Keratinocyte (primary cell): ENCODE results near the gene SS18L1. TPM values are rescaled to one million over a fixed set of nuclear protein-coding genes. Genes with fewer than 3 reads are reported as not detected.

Experiments used
- DNase-seq: peaks from one replicate; pipeline ENCODE4 v3.0.0-alpha.2; 2011; ENCODE audit warnings: low read depth, missing footprints, low spot score
- FAIRE-seq: peaks from 2 replicates; lab custom pipeline; 2011; peaks lifted over from hg19 to GRCh38; lab: Jason Lieb, UNC
- H2AFZ ChIP-seq: 2 replicates; pipeline ENCODE4 v1.6.0; 2012; ENCODE audit warnings: low read length, control low read depth, inconsistent platforms; ENCODE audit not compliant: control insufficient read depth
- H3K27ac ChIP-seq: 2 replicates; pipeline ENCODE4 v1.5.1; 2011; ENCODE audit warnings: low read length; ENCODE audit not compliant: control insufficient read depth, insufficient read depth
- H3K27me3 ChIP-seq: 3 replicates; pipeline ENCODE4 v1.6.0; 2011; ENCODE audit warnings: low read length; ENCODE audit not compliant: control insufficient read depth, insufficient read depth; ENCODE audit errors: extremely low read depth
- H3K36me3 ChIP-seq, 2 experiments: 2 replicates in 1 of 2; 3 replicates in 1 of 2; pipeline ENCODE4 v1.5.1; 2011; ENCODE audit warnings: low read length in 2 of 2, mild to moderate bottlenecking in 1 of 2; ENCODE audit not compliant: control insufficient read depth in 2 of 2, insufficient read depth in 2 of 2; ENCODE audit errors: extremely low read depth in 1 of 2
- H3K4me1 ChIP-seq: 3 replicates; pipeline ENCODE4 v1.5.1; 2011; ENCODE audit warnings: low read length; ENCODE audit not compliant: control insufficient read depth, insufficient read depth; ENCODE audit errors: extremely low read depth
- H3K4me2 ChIP-seq: 3 replicates; pipeline ENCODE4 v1.6.0; 2011; ENCODE audit warnings: low read depth, low read length; ENCODE audit not compliant: control insufficient read depth, insufficient read depth; ENCODE audit errors: extremely low read depth
- H3K4me3 ChIP-seq, 3 experiments: fragments of 200-600 bp in 1 of 3; sonication (generic) in 1 of 3; 2 replicates in 2 of 3; 3 replicates in 1 of 3; pipeline ENCODE4 v1.5.1; 2011 to 2016; ENCODE audit warnings: low read length in 3 of 3, mild to moderate bottlenecking in 3 of 3, control low read depth in 2 of 3, inconsistent platforms in 1 of 3, low read depth in 1 of 3, mixed read lengths in 1 of 3, mixed run types in 1 of 3, moderate library complexity in 1 of 3; ENCODE audit not compliant: control insufficient read depth in 2 of 3, insufficient read depth in 2 of 3; ENCODE audit errors: extremely low read depth in 1 of 3
- H3K79me2 ChIP-seq: 2 replicates; pipeline ENCODE4 v1.6.0; 2012; ENCODE audit warnings: low read length; ENCODE audit not compliant: control insufficient read depth, insufficient read depth
- H3K9ac ChIP-seq: 3 replicates; pipeline ENCODE4 v1.6.0; 2011; ENCODE audit warnings: low read length; ENCODE audit not compliant: control insufficient read depth, insufficient read depth; ENCODE audit errors: extremely low read depth
- H3K9me1 ChIP-seq: 3 replicates; pipeline ENCODE4 v1.6.0; 2011; ENCODE audit warnings: low read length; ENCODE audit not compliant: control insufficient read depth, insufficient read depth; ENCODE audit errors: extremely low read depth
- H3K9me3 ChIP-seq: 2 replicates; pipeline ENCODE4 v1.5.1; 2012; ENCODE audit warnings: low read depth, low read length; ENCODE audit not compliant: control insufficient read depth
- H4K20me1 ChIP-seq: 3 replicates; pipeline ENCODE4 v1.6.0; 2011; ENCODE audit warnings: low read length; ENCODE audit not compliant: control insufficient read depth, insufficient read depth; ENCODE audit errors: extremely low read depth
- CTCF ChIP-seq, 3 experiments: IDR thresholded peaks in 1 of 3; conservative IDR thresholded peaks in 1 of 3; optimal IDR thresholded peaks in 1 of 3; 2 replicates in 2 of 3; 3 replicates in 1 of 3; pipeline versions ENCODE3 to v1.5.1; 2011; ENCODE audit warnings: low read length in 3 of 3, mild to moderate bottlenecking in 3 of 3, moderate library complexity in 2 of 3, control low read depth in 1 of 3, inconsistent platforms in 1 of 3; ENCODE audit not compliant: insufficient read depth in 2 of 3; ENCODE audit errors: extremely low read depth in 1 of 3
- EZH2 ChIP-seq: IDR thresholded peaks from one replicate; pipeline ENCODE4 v1.6.1; 2012; ENCODE audit warnings: inconsistent platforms, mild to moderate bottlenecking, low read length, moderate library complexity
- dilution Hi-C: fragments of 300-500 bp; cut with MboI; formaldehyde crosslinking; loops from one replicate; pipeline ENCODE4 v1.7.0; 2020; ENCODE audit warnings: low sequenced_read_pairs; ENCODE audit not compliant: extremely low pct_ligation_motif_present
- polyA plus RNA-seq, 5 experiments: library from polyadenylated mRNA; depleted of rRNA in 3 of 5; stranded (reverse) in 3 of 5; stranded (forward) in 1 of 5; unstranded in 1 of 5; fragments of >200 nt; gene quantifications; 1 replicate in 1 of 5; 2 replicates in 3 of 5; 3 replicates in 1 of 5; pipeline versions ENCODE4 v1.2.1 to v1.2.3, GENCODE V29; 2011 to 2012; ENCODE audit warnings: missing spikeins in 2 of 5, low read depth in 1 of 5, low replicate concordance in 1 of 5

SS18L1 gene
- polyA plus RNA-seq, 1 donor (not counting 4 experiments of a cell fraction or from before 2014, with no cell fraction given): 9.4 TPM

- no peak for FAIRE-seq
- Histone ChIP-seq H3K4me3 (no peak overlapping the region), H3K9ac (no peak overlapping the region), H2AFZ (no peak overlapping the region), H3K27ac (no peak overlapping the region), H3K79me2 (no peaks in the 10 kb centered on the region), H4K20me1 (peaks cover 12% of the 10 kb centered on the region), H3K4me1 (peaks cover 9% of the 10 kb centered on the region), H3K27me3 (peaks cover 52% of the 10 kb centered on the region), H3K9me3 (no peaks in the 10 kb centered on the region), H3K9me1 (no peaks in the 10 kb centered on the region), H3K36me3 (no peaks in the 10 kb centered on the region), H3K4me2 (no peak overlapping the region)
- dilution Hi-C loops: no loop called here
- DNase-seq: no peak
- TF ChIP-seq EZH2: no peak
- no peak for TF ChIP-seq CTCF (optimal IDR thresholded peaks at IDR 0.05 in 1 of 3, IDR thresholded peaks at IDR 0.05 in 1 of 3, conservative IDR thresholded peaks at IDR 0.05 in 1 of 3; ENCODE audit: extremely low read depth in 1 of 3, insufficient read depth in 2 of 3, low read length in 3 of 3)
These were observed 67.6 kb downstream of the SS18L1 start for GRCh38 chr20:62211216-62211615.

- DNase-seq: no peak
- H3K79me2 ChIP-seq: no peaks in the 10 kb centered on the region
- no peak overlapping the region for H3K4me3 ChIP-seq
- no peaks in the 10 kb centered on the region for H3K36me3 ChIP-seq
- no peak overlapping the region for H2AFZ ChIP-seq
- no peaks in the 10 kb centered on the region for H3K9me3 ChIP-seq
- no peak for FAIRE-seq
- no peak overlapping the region for H3K27ac ChIP-seq
- H3K4me2 ChIP-seq: no peak overlapping the region
- dilution Hi-C loops: no loop called here
- no peak for TF ChIP-seq CTCF (optimal IDR thresholded peaks at IDR 0.05 in 1 of 3, IDR thresholded peaks at IDR 0.05 in 1 of 3, conservative IDR thresholded peaks at IDR 0.05 in 1 of 3; ENCODE audit: extremely low read depth in 1 of 3, insufficient read depth in 2 of 3, low read length in 3 of 3)
- TF ChIP-seq EZH2: no peak
- no peaks in the 10 kb centered on the region for H3K9me1 ChIP-seq
- peaks cover 9% of the 10 kb centered on the region for H3K4me1 ChIP-seq
- no peak overlapping the region for H3K9ac ChIP-seq
- peaks cover 52% of the 10 kb centered on the region for H3K27me3 ChIP-seq
- H4K20me1 ChIP-seq: peaks cover 12% of the 10 kb centered on the region
These were observed 68.3 kb downstream of the SS18L1 start for GRCh38 chr20:62211769-62212288.
